G401 (cell line): ENCODE measurements around the gene PADI4. TPM values are rescaled to one million over a fixed set of nuclear protein-coding genes. Genes with fewer than 3 reads are reported as not detected.
"Not testable (repeated sequence)": the region's sequence is repeated elsewhere in the genome, so short reads cannot be mapped to it uniquely, and the experiment has no call there.

Source experiments
- DNase-seq: peaks from one replicate; pipeline ENCODE4 v3.0.0-alpha.2; 2015; ENCODE audit warnings: low spot score
- in situ Hi-C: cut with HindIII; loops from 2 replicates; pipeline ENCODE4 v1.10.0; 2016; ENCODE audit warnings: low sequenced_read_pairs, mixed read lengths
- total RNA-seq: library from RNA; depleted of rRNA; stranded (reverse); fragments of >200 nt; shearing (Covaris generic); gene quantifications from 2 replicates; pipeline ENCODE4 v1.2.3, GENCODE V29; 2014

Gene PADI4
- total RNA-seq, 1 experiment from 2014 or later, result not detected

DNA sequence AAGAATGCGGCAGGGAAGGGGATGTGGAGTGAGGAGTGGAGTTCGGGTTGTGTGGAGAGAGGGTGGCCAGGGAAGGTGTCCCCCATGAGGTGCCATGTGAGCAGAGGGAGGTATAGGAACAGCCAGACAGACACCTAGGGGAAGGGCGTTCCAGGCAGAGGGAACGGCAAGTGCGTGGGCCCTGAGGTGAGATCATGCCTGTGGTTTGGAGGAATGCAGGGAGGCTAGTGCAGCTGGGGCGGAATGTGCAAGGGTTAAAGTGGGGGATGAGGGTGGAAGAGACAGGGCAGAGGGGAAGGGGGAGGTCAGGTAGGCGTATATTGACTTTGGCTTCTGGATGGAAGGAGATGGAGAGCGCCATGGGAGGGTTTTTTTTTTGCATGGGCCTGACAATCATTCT is 32.4 kb downstream of the PADI4 start:
- in situ Hi-C loops, result no loop called here
- DNase-seq, result no peak

- no peak for DNase-seq
- in situ Hi-C loops, result no loop called here
These were observed 34.0 kb downstream of the PADI4 start for GRCh38 chr1:17342014-17342441.

DNA sequence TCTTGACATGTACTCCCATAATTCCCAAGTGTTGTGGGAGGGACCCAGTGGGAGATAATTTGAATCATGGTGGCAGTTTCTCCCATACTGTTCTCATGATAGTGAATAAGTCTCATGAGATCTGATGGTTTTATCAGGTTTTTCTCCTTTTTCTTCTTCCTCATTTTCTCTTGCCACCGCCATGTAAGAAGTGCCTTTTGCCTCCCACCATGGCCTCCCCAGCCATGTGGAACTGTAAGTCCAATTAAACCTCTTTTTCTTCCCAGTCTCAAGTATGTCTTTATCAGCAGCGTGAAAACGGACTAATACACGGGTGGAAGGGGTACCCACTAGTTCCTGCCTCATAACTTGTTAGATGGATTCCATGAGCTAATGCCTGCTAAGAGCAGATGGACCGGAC is 37.5 kb downstream of the PADI4 start:
- DNase-seq, in situ Hi-C loops: not testable (repeated sequence)

- DNase-seq, result no peak
- in situ Hi-C loops, result no loop called here
These were observed 38.2 kb downstream of the PADI4 start for GRCh38 chr1:17346046-17346789.

DNA sequence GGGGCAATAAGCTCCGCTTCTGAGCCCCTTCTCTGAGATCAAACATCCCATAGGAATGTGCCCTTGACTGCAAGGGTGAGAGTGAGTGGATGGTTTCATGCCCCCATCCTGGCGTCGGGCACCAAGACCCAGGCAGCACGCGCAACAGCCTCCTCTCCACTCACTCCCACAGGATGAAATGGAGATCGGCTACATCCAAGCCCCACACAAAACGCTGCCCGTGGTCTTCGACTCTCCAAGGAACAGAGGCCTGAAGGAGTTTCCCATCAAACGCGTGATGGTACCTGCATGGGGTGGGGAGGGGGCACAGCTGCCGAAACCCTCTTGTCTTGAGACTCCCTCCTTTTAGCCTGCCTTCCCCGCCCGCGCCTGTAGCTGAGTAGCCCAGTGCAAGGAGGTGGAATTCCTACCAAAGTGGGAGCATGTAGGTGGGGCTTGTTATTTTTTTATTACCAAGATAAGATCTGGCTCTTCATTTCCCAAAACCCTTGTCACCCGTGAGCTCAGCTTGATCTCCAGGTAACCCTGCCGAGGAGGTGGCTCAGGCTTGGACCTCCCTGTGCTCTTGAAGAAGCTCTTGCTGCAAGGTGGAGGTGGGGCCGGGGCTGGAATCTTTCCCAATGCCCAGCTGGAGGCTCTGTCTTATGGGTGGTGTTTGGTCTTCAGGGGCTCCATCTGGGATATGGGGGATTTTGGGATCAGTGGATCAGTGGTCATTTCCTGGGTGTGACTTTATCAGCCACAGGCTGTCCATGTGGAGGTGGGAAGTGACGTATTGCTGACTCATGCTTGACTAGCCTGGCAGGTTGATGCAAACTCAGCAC is 40.0 kb downstream of the PADI4 start:
- in situ Hi-C loops, result no loop called here
- no peak for DNase-seq

GRCh38 chr1:17348593-17349234 is 40.7 kb downstream of the PADI4 start:
- no peak for DNase-seq

DNA sequence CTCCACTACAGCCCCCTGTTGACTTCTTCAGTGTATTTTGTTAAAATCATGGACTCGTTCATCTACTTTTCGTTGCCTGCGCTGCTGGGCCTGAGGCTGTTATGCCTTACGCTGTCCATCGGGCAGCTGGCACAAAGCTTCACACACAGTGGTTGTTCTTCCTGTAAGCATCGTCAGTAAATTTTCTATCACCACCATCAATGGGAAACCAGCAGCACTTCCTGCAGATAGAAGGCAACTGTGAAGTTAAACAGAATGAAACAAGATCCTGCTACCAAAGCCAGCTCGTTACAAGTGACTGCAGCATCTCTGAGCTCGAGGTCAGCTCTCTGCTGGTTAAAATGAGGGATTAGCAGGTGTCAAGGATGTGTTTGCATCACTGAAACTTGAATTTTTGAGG is 42.1 kb downstream of the PADI4 start:
- DNase-seq, result no peak
- in situ Hi-C loops, result no loop called here

More at GRCh38 chr1:17348593-17349234, 40.7 kb downstream of the PADI4 start:
- in situ Hi-C loops, result no loop called here

- in situ Hi-C loops, result no loop called here
- no peak for DNase-seq
These were observed 43.0 kb downstream of the PADI4 start for GRCh38 chr1:17350928-17351446.

DNA sequence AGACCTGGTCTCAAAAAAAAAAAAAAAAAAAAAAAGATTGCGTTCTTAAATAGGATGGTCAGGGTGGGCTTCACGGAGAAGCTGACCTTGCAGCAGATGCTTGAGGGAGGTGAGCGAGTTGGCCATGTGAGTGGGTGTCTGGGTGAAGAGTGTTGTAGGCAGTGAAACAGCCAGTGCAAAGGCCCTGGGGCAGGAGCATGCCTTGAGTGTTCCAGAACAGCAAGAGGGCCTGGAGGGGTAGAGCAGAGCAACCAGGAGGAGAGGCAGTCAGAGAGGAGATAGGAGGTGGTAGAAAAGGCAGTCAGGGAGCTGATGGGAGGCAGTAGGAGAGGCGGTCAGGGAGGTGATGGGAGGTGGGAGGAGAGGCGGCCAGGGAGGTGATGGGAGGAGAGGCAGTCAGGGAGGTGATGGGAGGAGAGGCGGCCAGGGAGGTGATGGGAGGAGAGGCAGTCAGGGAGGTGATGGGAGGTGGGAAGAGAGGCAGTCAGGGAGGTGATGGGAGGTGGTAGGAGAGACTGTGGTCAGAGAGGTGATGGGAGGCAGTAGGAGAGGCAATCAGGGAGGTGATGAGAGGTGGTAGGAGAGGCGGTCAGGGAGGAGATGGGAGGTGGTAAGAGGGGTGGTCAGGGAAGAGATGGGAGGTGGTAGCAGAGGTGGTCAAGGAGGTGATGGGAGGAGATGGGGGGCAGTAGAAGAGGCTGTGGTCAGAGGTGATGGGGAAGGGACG is 43.8 kb downstream of the PADI4 start:
- in situ Hi-C loops, result no loop called here
- DNase-seq, result no peak

DNA sequence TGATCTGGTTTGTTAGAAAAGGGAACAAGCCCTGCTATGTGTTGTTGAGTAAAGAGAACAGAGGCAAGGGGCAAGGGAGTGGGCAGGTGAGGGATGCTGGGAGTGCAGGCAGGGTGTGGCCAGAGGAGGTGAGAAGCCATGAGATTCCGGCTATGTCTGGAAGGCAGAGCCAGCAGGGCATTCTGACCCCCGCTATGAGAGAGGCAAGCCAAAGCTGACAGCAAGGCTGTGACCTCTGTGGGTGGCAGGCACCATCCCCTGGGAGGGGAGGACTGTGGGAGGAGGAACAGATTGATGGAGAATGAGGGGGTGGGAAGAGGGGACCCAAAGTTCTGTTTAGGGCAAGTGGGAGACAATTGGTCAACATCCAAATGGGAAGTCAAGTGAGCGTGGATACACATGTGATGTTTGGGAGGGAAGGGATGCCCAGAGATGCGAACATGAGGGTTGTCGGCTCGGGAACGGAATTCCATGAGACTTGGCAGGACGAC is 44.5 kb downstream of the PADI4 start:
- in situ Hi-C loops, result no loop called here
- no peak for DNase-seq

GRCh38 chr1:17355898-17356297 is 47.9 kb downstream of the PADI4 start:
- DNase-seq, result no peak
- in situ Hi-C loops, result no loop called here

- no peak for DNase-seq
These were observed 48.5 kb downstream of the PADI4 start for GRCh38 chr1:17356387-17357026.

GRCh38 chr1:17358557-17358956 is 50.6 kb downstream of the PADI4 start:
- in situ Hi-C loops, result no loop called here
- no peak for DNase-seq

More at GRCh38 chr1:17356387-17357026, 48.5 kb downstream of the PADI4 start:
- in situ Hi-C loops, result no loop called here

- DNase-seq, result no peak
These were observed 51.0 kb downstream of the PADI4 start for GRCh38 chr1:17359031-17359430.

DNA sequence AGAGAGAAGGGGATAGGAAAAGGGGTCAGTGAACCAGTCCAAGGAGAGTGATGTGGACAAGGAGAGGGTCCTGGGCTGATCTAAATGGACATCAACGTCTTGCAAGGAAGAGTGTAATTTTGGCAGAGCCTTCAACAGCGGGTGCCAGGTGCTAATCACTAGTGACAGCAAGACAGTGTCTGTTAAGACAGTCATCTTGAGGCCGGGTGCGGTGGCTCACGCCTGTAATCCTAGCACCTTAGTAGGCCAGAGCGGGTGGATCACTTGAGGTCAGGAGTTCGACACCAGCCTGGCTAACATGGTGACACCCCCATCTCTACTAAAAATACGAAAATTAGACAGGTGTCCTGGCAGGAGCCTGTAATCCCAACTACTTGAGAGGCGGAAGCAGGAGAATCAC is 51.8 kb downstream of the PADI4 start:
- no peak for DNase-seq
- in situ Hi-C loops, result no loop called here

More at GRCh38 chr1:17359031-17359430, 51.0 kb downstream of the PADI4 start:
- in situ Hi-C loops, result no loop called here

- in situ Hi-C loops, result no loop called here
- DNase-seq, result no peak
These were observed 52.4 kb downstream of the PADI4 start for GRCh38 chr1:17360272-17360956.

- no peak for DNase-seq
- in situ Hi-C loops, result no loop called here
These were observed 53.7 kb downstream of the PADI4 start for GRCh38 chr1:17361687-17362086.

GRCh38 chr1:17363351-17363750 is 55.4 kb downstream of the PADI4 start:
- in situ Hi-C loops, result no loop called here
- DNase-seq, result no peak
